ENCODE results near the gene SEMA7A. TPM values are rescaled to one million over a fixed set of nuclear protein-coding genes. Genes with fewer than 3 reads are reported as not detected.

Gene SEMA7A
- total and polyA plus RNA-seq, 9 of the 15 experiments (the other 6 are each of a cell fraction or from before 2014, with no cell fraction given), result 0.04 to 8.2 (median 5.4) TPM; not detected in 1

DNA sequence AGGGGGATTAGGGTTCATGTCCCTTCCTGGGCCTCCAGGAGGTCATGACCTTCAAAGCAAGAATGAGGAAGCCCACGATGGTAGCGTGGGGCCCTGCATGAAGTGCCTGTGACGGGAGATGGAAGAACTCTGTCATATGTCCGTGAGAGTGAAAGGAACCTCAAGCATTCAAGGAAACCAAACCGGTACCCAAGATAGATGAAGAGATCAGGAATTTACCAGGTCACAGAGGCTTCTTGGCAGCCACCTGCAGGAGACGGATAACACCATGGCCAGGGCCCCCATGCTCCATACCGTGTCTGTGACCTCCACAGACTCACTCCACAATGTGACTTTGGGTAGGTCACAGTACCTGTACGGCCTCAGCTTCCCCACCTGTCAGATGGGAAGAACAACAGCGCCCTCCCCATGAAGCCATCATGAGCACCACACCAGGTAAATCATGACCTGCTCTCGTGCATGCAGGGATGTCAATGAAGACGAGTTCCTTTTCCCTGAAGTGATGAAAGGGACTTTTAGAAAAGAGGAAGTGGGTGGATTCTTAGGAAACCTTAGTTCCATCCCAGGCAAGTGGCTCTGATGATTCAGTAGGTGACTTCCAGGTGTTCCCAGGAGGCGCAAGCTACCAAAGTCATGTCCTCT, 43.0 kb downstream of the SEMA7A start:
- Histone ChIP-seq H2AFZ (ENCODE audit: low read depth, low read length) (peak overlapping the region; percentile 55), H3K9ac (ENCODE audit: insufficient read depth in 1 of 2, low read depth in 2 of 2, low read length in 2 of 2) (peak overlapping the region; percentile 23 to 32; a peak in 2 of 4 replicates), H4K20me1 (replicated peaks; ENCODE audit: control insufficient read depth, insufficient read depth, low read length) (no peaks in the 10 kb centered on the region), H3K4me3 (no peak overlapping the region), H3K9me3 (replicated peaks; ENCODE audit: control insufficient read depth, insufficient read depth, low read depth, low read length) (no peaks in the 10 kb centered on the region), H3K36me3 (ENCODE audit: control insufficient read depth, insufficient read depth, low read length) (no peaks in the 10 kb centered on the region), H3K27me3 (ENCODE audit: control insufficient read depth in 2 of 2, insufficient read depth in 2 of 2, low read length in 2 of 2) (no peaks in the 10 kb centered on the region), H3K79me2 (ENCODE audit: control insufficient read depth, insufficient read depth, low read length) (no peaks in the 10 kb centered on the region), H3K4me1 (replicated peaks in 1 of 2; ENCODE audit: control insufficient read depth in 2 of 2, insufficient read depth in 2 of 2, low read length in 2 of 2) (peaks cover 62 to 87% of the 10 kb centered on the region in 2 experiments), H3K4me2 (ENCODE audit: insufficient read depth, low read length) (peak overlapping the region; percentile 54), H3K27ac (ENCODE audit: extremely low read depth, low read depth, low read length) (peak overlapping the region; percentile 85), H3K9me1 (ENCODE audit: control insufficient read depth, insufficient read depth, low read length) (no peaks in the 10 kb centered on the region)
- 25% methylated on average over 12 of the region's 12 CpGs for WGBS (ENCODE audit: insufficient coverage, low coverage, missing lambda C conversion rate)
- intact Hi-C loops (cut with micrococcal nuclease), result no loop called here
- ATAC-seq, result no peak
- BruUV-seq (replicated peaks), result no TSS peak
- FAIRE-seq, result no peak
- in situ Hi-C loops (cut with MboI), result no loop called here
- peak in 1 of 4 experiments; percentile 40 for DNase-seq (ENCODE audit: extremely low read depth in 1 of 4, low spot score in 3 of 4)
- ChIA-PET POLR2A (interaction anchor here (0.6 to 0.8 kb wide), 3 partner anchors 71 to 380 kb away, joined by 3 to 4 read pairs (median 3); partner anchors contain the start of gene UBL7), CTCF (ENCODE audit: low intra/inter-chr PET ratio) (no interaction called here)
- 0 out of 4 replicates have a peak, but pooled peaks of 1 of the 2 experiments have one; percentile 10 for TF ChIP-seq NRF1 (conservative IDR thresholded peaks at IDR 0.05 in 1 of 2, IDR thresholded peaks at IDR 0.05 in 1 of 2)
- TF ChIP-seq CBFA2T3 (IDR thresholded peaks at IDR 0.05), result peak; percentile 40; the same call in 1 of the 2 replicates
- TF ChIP-seq RREB1 (CRISPR knock-in tag; IDR thresholded peaks at IDR 0.05), result peak; percentile 89
- no peak for TF ChIP-seq NFATC3 (IDR thresholded peaks at IDR 0.05)
- peak; percentile 77; the same call in 1 of the 2 replicates for TF ChIP-seq HDAC2 (IDR thresholded peaks at IDR 0.05)
- 0 out of 2 replicates have a peak, but pooled peaks have one; percentile 34 for TF ChIP-seq IFI16 (CRISPR knock-in tag; IDR thresholded peaks at IDR 0.05)
- peak; percentile 17; the same call in 1 of the 2 replicates for TF ChIP-seq SMARCA5 (IDR thresholded peaks at IDR 0.05)
- 0 out of 2 replicates have a peak, but pooled peaks have one; percentile 27 for TF ChIP-seq NR2C2 (CRISPR knock-in tag; IDR thresholded peaks at IDR 0.05)
- TF ChIP-seq NR2C2 (tag; IDR thresholded peaks at IDR 0.05), result peak; percentile 60; the same call in 1 of the 2 replicates
- TF ChIP-seq, protein P1, sequence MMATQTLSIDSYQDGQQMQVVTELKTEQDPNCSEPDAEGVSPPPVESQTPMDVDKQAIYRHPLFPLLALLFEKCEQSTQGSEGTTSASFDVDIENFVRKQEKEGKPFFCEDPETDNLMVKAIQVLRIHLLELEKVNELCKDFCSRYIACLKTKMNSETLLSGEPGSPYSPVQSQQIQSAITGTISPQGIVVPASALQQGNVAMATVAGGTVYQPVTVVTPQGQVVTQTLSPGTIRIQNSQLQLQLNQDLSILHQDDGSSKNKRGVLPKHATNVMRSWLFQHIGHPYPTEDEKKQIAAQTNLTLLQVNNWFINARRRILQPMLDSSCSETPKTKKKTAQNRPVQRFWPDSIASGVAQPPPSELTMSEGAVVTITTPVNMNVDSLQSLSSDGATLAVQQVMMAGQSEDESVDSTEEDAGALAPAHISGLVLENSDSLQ (IDR thresholded peaks at IDR 0.05), result peak; percentile 19; the same call in 1 of the 2 replicates
- no peak for TF ChIP-seq ZSCAN32 (CRISPR knock-in tag; IDR thresholded peaks at IDR 0.05)
- no peak for TF ChIP-seq KLF13 (tag; IDR thresholded peaks at IDR 0.05; ENCODE audit: borderline replicate concordance, low read depth)

All from K562 (cell line).